Neural cell (in vitro differentiated cells): ENCODE measurements around the gene DBH. TPM values are rescaled to one million over a fixed set of nuclear protein-coding genes. Genes with fewer than 3 reads are reported as not detected.

ENCODE experiments used
- H2AFZ ChIP-seq: fragments of 200-600, 300-800 bp; sonication (generic), shearing (Covaris generic); 2 replicates; pipeline ENCODE4 v1.6.0; 2014; ENCODE audit warnings: low read depth, mild to moderate bottlenecking, antibody characterized with exemption, low read length, moderate library complexity
- H3F3A ChIP-seq: fragments of 200-600 bp; shearing (Covaris generic); 2 replicates; pipeline ENCODE4 v1.6.1; 2016; ENCODE audit warnings: mild to moderate bottlenecking, moderate library complexity, mixed read lengths, antibody characterized with exemption, low read length; ENCODE audit not compliant: insufficient read depth, poor library complexity, severe bottlenecking
- H3K27ac ChIP-seq: fragments of 200-600, 300-800 bp; sonication (generic), shearing (Covaris generic); 2 replicates; pipeline ENCODE4 v1.5.1; 2014; ENCODE audit warnings: mild to moderate bottlenecking, low read length, moderate library complexity
- H3K27me3 ChIP-seq: fragments of 300-800, 200-600 bp; sonication (generic), shearing (Covaris generic); 2 replicates; pipeline ENCODE4 v1.6.0; 2014; ENCODE audit warnings: mild to moderate bottlenecking, low read depth, low read length, moderate library complexity; ENCODE audit not compliant: insufficient read depth
- H3K36me3 ChIP-seq: fragments of 300-800, 200-600 bp; sonication (generic), shearing (Covaris generic); 2 replicates; pipeline ENCODE4 v1.5.1; 2014; ENCODE audit warnings: mild to moderate bottlenecking, antibody characterized with exemption, low read length, moderate library complexity; ENCODE audit not compliant: insufficient read depth
- H3K4me2 ChIP-seq: fragments of 300-800, 200-600 bp; sonication (generic), shearing (Covaris generic); 2 replicates; pipeline ENCODE4 v1.6.0; 2014; ENCODE audit warnings: mild to moderate bottlenecking, low read length
- H3K4me3 ChIP-seq: fragments of 300-800, 200-600 bp; sonication (generic), shearing (Covaris generic); 2 replicates; pipeline ENCODE4 v1.5.1; 2014; ENCODE audit warnings: mild to moderate bottlenecking, low read length, moderate library complexity
- H3K79me2 ChIP-seq: fragments of 200-600 bp; shearing (Covaris generic); replicated peaks from 2 replicates; pipeline ENCODE4 v1.6.0; 2014; ENCODE audit warnings: mild to moderate bottlenecking, low read length, moderate library complexity; ENCODE audit not compliant: insufficient read depth
- H3K9ac ChIP-seq: fragments of 300-800, 200-600 bp; sonication (generic), shearing (Covaris generic); 2 replicates; pipeline ENCODE4 v1.6.1; 2016; ENCODE audit warnings: mild to moderate bottlenecking, low read length, mixed read lengths
- H3K9me2 ChIP-seq: fragments of 200-600 bp; shearing (Covaris generic); 2 replicates; pipeline ENCODE4 v1.6.1; 2016; ENCODE audit warnings: mild to moderate bottlenecking, low read length, mixed read lengths; ENCODE audit not compliant: insufficient read depth
- H3K9me3 ChIP-seq: fragments of 200-600, 300-800 bp; sonication (generic), shearing (Covaris generic); 2 replicates; pipeline ENCODE4 v1.6.1; 2016; ENCODE audit warnings: mild to moderate bottlenecking, mixed run types, low read length, moderate library complexity, mixed read lengths
- H4K20me1 ChIP-seq: fragments of 200-600 bp; shearing (Covaris generic); 2 replicates; pipeline ENCODE4 v1.6.1; 2016; ENCODE audit warnings: mild to moderate bottlenecking, mixed run types; ENCODE audit not compliant: insufficient read depth
- EP300 ChIP-seq: fragments of 450-650 bp; conservative IDR thresholded peaks from 2 replicates; pipeline ENCODE4 v1.6.1; 2014; ENCODE audit warnings: antibody characterized with exemption, mild to moderate bottlenecking, moderate library complexity; ENCODE audit not compliant: poor library complexity, severe bottlenecking
- EZH2 ChIP-seq: fragments of 200-600, 300-800 bp; shearing (Covaris generic), sonication (generic); IDR thresholded peaks from 2 replicates; pipeline ENCODE4 v1.6.1; 2014; ENCODE audit warnings: antibody characterized with exemption, low read length, borderline replicate concordance, mild to moderate bottlenecking; ENCODE audit not compliant: insufficient read depth, poor library complexity, severe bottlenecking
- MXI1 ChIP-seq: fragments of 450-650 bp; conservative IDR thresholded peaks from 2 replicates; pipeline ENCODE4 v1.6.1; 2014; ENCODE audit warnings: antibody characterized with exemption, mild to moderate bottlenecking; ENCODE audit not compliant: poor library complexity, severe bottlenecking
- POLR2AphosphoS5 ChIP-seq: IDR thresholded peaks from 2 replicates; pipeline ENCODE4 v1.6.1; 2012
- RAD21 ChIP-seq: fragments of 450-650 bp; conservative IDR thresholded peaks from 2 replicates; pipeline ENCODE4 v1.6.1; 2014; ENCODE audit warnings: antibody characterized with exemption, mild to moderate bottlenecking, moderate library complexity
- SMC3 ChIP-seq: fragments of 450-650 bp; conservative IDR thresholded peaks from 2 replicates; pipeline ENCODE4 v1.6.1; 2014; ENCODE audit warnings: antibody characterized with exemption, mild to moderate bottlenecking, moderate library complexity; ENCODE audit not compliant: poor library complexity
- TAF1 ChIP-seq: IDR thresholded peaks from 2 replicates; pipeline ENCODE4 v1.6.1; 2012; ENCODE audit warnings: low read depth
- polyA plus RNA-seq: library from polyadenylated mRNA; depleted of rRNA; stranded (reverse); fragments of >200 nt; gene quantifications from 2 replicates; pipeline ENCODE4 v1.2.3, GENCODE V29; 2014
- TF ChIP-seq, protein P1 (sequence below): fragments of 450-650 bp; IDR thresholded peaks from 2 replicates; pipeline ENCODE4 v1.5.1; 2014; ENCODE audit warnings: antibody characterized with exemption, mild to moderate bottlenecking, moderate library complexity; ENCODE audit not compliant: poor library complexity, severe bottlenecking
- TF ChIP-seq, protein P2 (sequence below): IDR thresholded peaks from 2 replicates; pipeline ENCODE4 v1.6.1; 2012; ENCODE audit warnings: borderline replicate concordance

Gene DBH
- polyA plus RNA-seq, 1 donor from 2014 or later = not detected

DNA sequence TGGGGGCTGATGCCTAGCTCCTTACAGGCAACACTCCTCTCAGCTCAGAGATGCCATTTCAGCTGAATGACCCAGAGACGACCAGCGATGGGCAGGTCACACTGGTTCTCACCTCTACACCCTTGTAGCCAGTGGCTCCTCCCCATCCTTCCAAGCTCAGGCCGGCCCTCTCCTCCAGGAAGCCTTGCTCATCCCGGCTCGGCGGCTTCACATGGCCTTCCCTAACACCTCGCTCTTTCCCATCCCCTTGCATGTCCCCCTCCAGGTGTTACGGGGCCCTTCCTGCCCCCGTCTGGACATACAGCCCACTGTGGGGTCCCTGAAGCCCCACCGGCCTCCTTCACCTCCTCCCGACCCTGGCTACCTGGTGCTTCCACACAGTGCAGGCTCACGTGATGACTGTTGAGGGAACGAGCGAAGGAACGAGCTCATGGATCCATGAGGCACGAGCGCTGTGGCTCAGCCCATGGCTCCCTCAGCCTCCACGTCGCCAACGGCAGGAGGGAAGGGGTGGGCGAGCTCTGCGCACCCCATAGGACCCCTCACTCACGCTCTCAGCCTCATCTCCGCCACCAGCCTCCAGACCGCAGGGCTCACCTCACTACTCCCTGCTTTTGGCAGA, 56.3 kb downstream of the DBH start:
- Histone ChIP-seq H3F3A (no peaks in the 10 kb centered on the region), H3K27me3 (no peaks in the 10 kb centered on the region), H3K4me2 (no peak overlapping the region), H3K36me3 (no peaks in the 10 kb centered on the region), H3K9me2 (no peaks in the 10 kb centered on the region), H4K20me1 (no peaks in the 10 kb centered on the region), H2AFZ (no peak overlapping the region), H3K9me3 (no peaks in the 10 kb centered on the region), H3K27ac (peak overlapping the region; percentile 80), H3K4me3 (no peak overlapping the region), H3K9ac (no peak overlapping the region), H3K79me2 (no peaks in the 10 kb centered on the region)
- TF ChIP-seq TAF1 = no peak
- TF ChIP-seq, protein P1, sequence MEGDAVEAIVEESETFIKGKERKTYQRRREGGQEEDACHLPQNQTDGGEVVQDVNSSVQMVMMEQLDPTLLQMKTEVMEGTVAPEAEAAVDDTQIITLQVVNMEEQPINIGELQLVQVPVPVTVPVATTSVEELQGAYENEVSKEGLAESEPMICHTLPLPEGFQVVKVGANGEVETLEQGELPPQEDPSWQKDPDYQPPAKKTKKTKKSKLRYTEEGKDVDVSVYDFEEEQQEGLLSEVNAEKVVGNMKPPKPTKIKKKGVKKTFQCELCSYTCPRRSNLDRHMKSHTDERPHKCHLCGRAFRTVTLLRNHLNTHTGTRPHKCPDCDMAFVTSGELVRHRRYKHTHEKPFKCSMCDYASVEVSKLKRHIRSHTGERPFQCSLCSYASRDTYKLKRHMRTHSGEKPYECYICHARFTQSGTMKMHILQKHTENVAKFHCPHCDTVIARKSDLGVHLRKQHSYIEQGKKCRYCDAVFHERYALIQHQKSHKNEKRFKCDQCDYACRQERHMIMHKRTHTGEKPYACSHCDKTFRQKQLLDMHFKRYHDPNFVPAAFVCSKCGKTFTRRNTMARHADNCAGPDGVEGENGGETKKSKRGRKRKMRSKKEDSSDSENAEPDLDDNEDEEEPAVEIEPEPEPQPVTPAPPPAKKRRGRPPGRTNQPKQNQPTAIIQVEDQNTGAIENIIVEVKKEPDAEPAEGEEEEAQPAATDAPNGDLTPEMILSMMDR = no peak
- TF ChIP-seq MXI1 = no peak
- no peak for TF ChIP-seq RAD21
- no peak for TF ChIP-seq EZH2
- no peak for TF ChIP-seq POLR2AphosphoS5
- TF ChIP-seq, protein P2, sequence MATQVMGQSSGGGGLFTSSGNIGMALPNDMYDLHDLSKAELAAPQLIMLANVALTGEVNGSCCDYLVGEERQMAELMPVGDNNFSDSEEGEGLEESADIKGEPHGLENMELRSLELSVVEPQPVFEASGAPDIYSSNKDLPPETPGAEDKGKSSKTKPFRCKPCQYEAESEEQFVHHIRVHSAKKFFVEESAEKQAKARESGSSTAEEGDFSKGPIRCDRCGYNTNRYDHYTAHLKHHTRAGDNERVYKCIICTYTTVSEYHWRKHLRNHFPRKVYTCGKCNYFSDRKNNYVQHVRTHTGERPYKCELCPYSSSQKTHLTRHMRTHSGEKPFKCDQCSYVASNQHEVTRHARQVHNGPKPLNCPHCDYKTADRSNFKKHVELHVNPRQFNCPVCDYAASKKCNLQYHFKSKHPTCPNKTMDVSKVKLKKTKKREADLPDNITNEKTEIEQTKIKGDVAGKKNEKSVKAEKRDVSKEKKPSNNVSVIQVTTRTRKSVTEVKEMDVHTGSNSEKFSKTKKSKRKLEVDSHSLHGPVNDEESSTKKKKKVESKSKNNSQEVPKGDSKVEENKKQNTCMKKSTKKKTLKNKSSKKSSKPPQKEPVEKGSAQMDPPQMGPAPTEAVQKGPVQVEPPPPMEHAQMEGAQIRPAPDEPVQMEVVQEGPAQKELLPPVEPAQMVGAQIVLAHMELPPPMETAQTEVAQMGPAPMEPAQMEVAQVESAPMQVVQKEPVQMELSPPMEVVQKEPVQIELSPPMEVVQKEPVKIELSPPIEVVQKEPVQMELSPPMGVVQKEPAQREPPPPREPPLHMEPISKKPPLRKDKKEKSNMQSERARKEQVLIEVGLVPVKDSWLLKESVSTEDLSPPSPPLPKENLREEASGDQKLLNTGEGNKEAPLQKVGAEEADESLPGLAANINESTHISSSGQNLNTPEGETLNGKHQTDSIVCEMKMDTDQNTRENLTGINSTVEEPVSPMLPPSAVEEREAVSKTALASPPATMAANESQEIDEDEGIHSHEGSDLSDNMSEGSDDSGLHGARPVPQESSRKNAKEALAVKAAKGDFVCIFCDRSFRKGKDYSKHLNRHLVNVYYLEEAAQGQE = no peak
- TF ChIP-seq SMC3 = no peak
- TF ChIP-seq EP300 = no peak

DNA sequence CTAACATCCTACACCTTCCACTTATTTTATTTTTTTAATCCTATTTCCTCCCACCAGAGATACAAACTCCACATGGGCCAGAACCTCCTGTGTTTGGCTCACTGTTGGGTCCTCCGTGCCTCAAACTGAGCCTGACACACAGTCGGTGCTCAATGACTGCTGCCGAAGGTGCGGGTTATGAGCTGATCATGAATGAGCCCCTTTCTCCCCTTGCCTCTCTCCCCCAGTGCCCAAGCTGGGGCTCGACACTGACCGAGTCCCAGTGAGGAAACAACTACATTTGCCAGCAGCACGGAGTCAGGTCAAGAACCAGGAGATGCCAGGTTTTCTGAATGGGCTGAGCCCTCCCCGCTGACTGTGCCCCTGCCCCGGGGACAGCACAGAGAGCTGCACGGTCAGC, 57.0 kb downstream of the DBH start:
- H3K4me2 ChIP-seq = no peak overlapping the region
- no peak overlapping the region for H3K4me3 ChIP-seq
- H3K36me3 ChIP-seq = no peaks in the 10 kb centered on the region
- H3F3A ChIP-seq = no peaks in the 10 kb centered on the region
- TF ChIP-seq SMC3 (no peak), TAF1 (no peak), EZH2 (no peak), MXI1 (no peak), POLR2AphosphoS5 (no peak), EP300 (no peak), RAD21 (no peak)
- TF ChIP-seq, protein P1 = no peak
- TF ChIP-seq, protein P2 = no peak
- H3K27me3 ChIP-seq = no peaks in the 10 kb centered on the region
- H3K79me2 ChIP-seq = no peaks in the 10 kb centered on the region
- no peak overlapping the region for H3K9ac ChIP-seq
- H3K9me2 ChIP-seq = no peaks in the 10 kb centered on the region
- H2AFZ ChIP-seq = no peak overlapping the region
- no peaks in the 10 kb centered on the region for H3K9me3 ChIP-seq
- H3K27ac ChIP-seq = no peak overlapping the region
- H4K20me1 ChIP-seq = no peaks in the 10 kb centered on the region
